ENCODE results near the gene POLR2H.

Gene POLR2H

GRCh38 chr3:184322731-184323487 is 38.6 kb upstream of the POLR2H start:
- H3K27me3 ChIP-seq (ENCODE audit: control insufficient read depth in 1 of 2, insufficient read depth in 2 of 2, low read length in 2 of 2): no peaks in the 10 kb centered on the region
- no peak overlapping the region for H3K4me3 ChIP-seq (ENCODE audit: low read depth in 1 of 2, low read length in 2 of 2)
- no peaks in the 10 kb centered on the region for H3K9me3 ChIP-seq (ENCODE audit: control insufficient read depth in 1 of 2, low read length in 2 of 2)
- H3K9ac ChIP-seq (ENCODE audit: low read depth in 1 of 2, low read length in 2 of 2): no peak overlapping the region
- H3K4me1 ChIP-seq (ENCODE audit: control insufficient read depth in 1 of 2, insufficient read depth in 2 of 2, low read length in 2 of 2): peaks cover 21 to 22% of the 10 kb centered on the region in 2 donors
- peaks cover 75 to 91% of the 10 kb centered on the region in 2 donors for H3K36me3 ChIP-seq (ENCODE audit: control insufficient read depth in 1 of 2, insufficient read depth in 2 of 2, low read length in 2 of 2)
- no peak overlapping the region for H3K27ac ChIP-seq (ENCODE audit: low read depth, low read length)

- Histone ChIP-seq H3K9me3 (ENCODE audit: control insufficient read depth in 1 of 2, low read length in 2 of 2) (no peaks in the 10 kb centered on the region), H3K9ac (ENCODE audit: low read depth in 1 of 2, low read length in 2 of 2) (no peak overlapping the region), H3K4me3 (ENCODE audit: low read depth in 1 of 2, low read length in 2 of 2) (no peak overlapping the region), H3K27ac (ENCODE audit: low read depth, low read length) (no peak overlapping the region), H3K36me3 (ENCODE audit: control insufficient read depth in 1 of 2, insufficient read depth in 2 of 2, low read length in 2 of 2) (peaks cover 81 to 93% of the 10 kb centered on the region in 2 donors), H3K27me3 (ENCODE audit: control insufficient read depth in 1 of 2, insufficient read depth in 2 of 2, low read length in 2 of 2) (no peaks in the 10 kb centered on the region), H3K4me1 (ENCODE audit: control insufficient read depth in 1 of 2, insufficient read depth in 2 of 2, low read length in 2 of 2) (peaks cover 16 to 21% of the 10 kb centered on the region in 2 donors)
Measured at GRCh38 chr3:184323696-184324095, 37.8 kb upstream of the POLR2H start.

- no peaks in the 10 kb centered on the region for H3K27me3 ChIP-seq (ENCODE audit: control insufficient read depth in 1 of 2, insufficient read depth in 2 of 2, low read length in 2 of 2)
- H3K27ac ChIP-seq (ENCODE audit: low read depth, low read length): no peak overlapping the region
- H3K36me3 ChIP-seq (ENCODE audit: control insufficient read depth in 1 of 2, insufficient read depth in 2 of 2, low read length in 2 of 2): peaks cover 87 to 100% of the 10 kb centered on the region in 2 donors
- no peaks in the 10 kb centered on the region for H3K9me3 ChIP-seq (ENCODE audit: control insufficient read depth in 1 of 2, low read length in 2 of 2)
- H3K4me3 ChIP-seq (ENCODE audit: low read depth in 1 of 2, low read length in 2 of 2): no peak overlapping the region
- H3K4me1 ChIP-seq (ENCODE audit: control insufficient read depth in 1 of 2, insufficient read depth in 2 of 2, low read length in 2 of 2): peaks cover 2 to 7% of the 10 kb centered on the region in 2 donors
- H3K9ac ChIP-seq (ENCODE audit: low read depth in 1 of 2, low read length in 2 of 2): no peak overlapping the region
Measured at GRCh38 chr3:184325269-184325668, 36.2 kb upstream of the POLR2H start.

- no peaks in the 10 kb centered on the region for H3K27me3 ChIP-seq (ENCODE audit: control insufficient read depth in 1 of 2, insufficient read depth in 2 of 2, low read length in 2 of 2)
- peaks cover 83 to 99% of the 10 kb centered on the region in 2 donors for H3K36me3 ChIP-seq (ENCODE audit: control insufficient read depth in 1 of 2, insufficient read depth in 2 of 2, low read length in 2 of 2)
- no peak overlapping the region for H3K9ac ChIP-seq (ENCODE audit: low read depth in 1 of 2, low read length in 2 of 2)
- peaks cover 0 to 1% of the 10 kb centered on the region in 2 donors for H3K4me1 ChIP-seq (ENCODE audit: control insufficient read depth in 1 of 2, insufficient read depth in 2 of 2, low read length in 2 of 2)
- H3K27ac ChIP-seq (ENCODE audit: low read depth, low read length): no peak overlapping the region
- no peak overlapping the region for H3K4me3 ChIP-seq (ENCODE audit: low read depth in 1 of 2, low read length in 2 of 2)
- no peaks in the 10 kb centered on the region for H3K9me3 ChIP-seq (ENCODE audit: control insufficient read depth in 1 of 2, low read length in 2 of 2)
Measured at GRCh38 chr3:184325715-184326369, 35.7 kb upstream of the POLR2H start.

- Histone ChIP-seq H3K4me3 (ENCODE audit: low read depth in 1 of 2, low read length in 2 of 2) (no peak overlapping the region), H3K27ac (ENCODE audit: low read depth, low read length) (no peak overlapping the region), H3K4me1 (ENCODE audit: control insufficient read depth in 1 of 2, insufficient read depth in 2 of 2, low read length in 2 of 2) (no peaks in the 10 kb centered on the region), H3K27me3 (ENCODE audit: control insufficient read depth in 1 of 2, insufficient read depth in 2 of 2, low read length in 2 of 2) (no peaks in the 10 kb centered on the region), H3K9ac (ENCODE audit: low read depth in 1 of 2, low read length in 2 of 2) (no peak overlapping the region), H3K9me3 (ENCODE audit: control insufficient read depth in 1 of 2, low read length in 2 of 2) (no peaks in the 10 kb centered on the region), H3K36me3 (ENCODE audit: control insufficient read depth in 1 of 2, insufficient read depth in 2 of 2, low read length in 2 of 2) (peaks cover 84 to 99% of the 10 kb centered on the region in 2 donors)
Measured at GRCh38 chr3:184327171-184327570, 34.3 kb upstream of the POLR2H start.

- Histone ChIP-seq H3K9me3 (ENCODE audit: control insufficient read depth in 1 of 2, low read length in 2 of 2) (no peaks in the 10 kb centered on the region), H3K4me3 (ENCODE audit: low read depth in 1 of 2, low read length in 2 of 2) (no peak overlapping the region)
Measured at GRCh38 chr3:184328516-184328915, 33.0 kb upstream of the POLR2H start.

GRCh38 chr3:184332370-184333090 is 29.0 kb upstream of the POLR2H start:
- no peak overlapping the region for H3K9ac ChIP-seq (ENCODE audit: low read depth in 1 of 2, low read length in 2 of 2)
- peaks cover 15 to 19% of the 10 kb centered on the region in 2 donors for H3K4me1 ChIP-seq (ENCODE audit: control insufficient read depth in 1 of 2, insufficient read depth in 2 of 2, low read length in 2 of 2)
- peaks cover 60 to 78% of the 10 kb centered on the region in 2 donors for H3K36me3 ChIP-seq (ENCODE audit: control insufficient read depth in 1 of 2, insufficient read depth in 2 of 2, low read length in 2 of 2)
- H3K9me3 ChIP-seq (ENCODE audit: control insufficient read depth in 1 of 2, low read length in 2 of 2): no peaks in the 10 kb centered on the region
- H3K27me3 ChIP-seq (ENCODE audit: control insufficient read depth in 1 of 2, insufficient read depth in 2 of 2, low read length in 2 of 2): no peaks in the 10 kb centered on the region
- no peak overlapping the region for H3K4me3 ChIP-seq (ENCODE audit: low read depth in 1 of 2, low read length in 2 of 2)
- H3K27ac ChIP-seq (ENCODE audit: low read depth, low read length): no peak overlapping the region

More at GRCh38 chr3:184328516-184328915, 33.0 kb upstream of the POLR2H start:
- H3K9ac ChIP-seq (ENCODE audit: low read depth in 1 of 2, low read length in 2 of 2): no peak overlapping the region
- no peaks in the 10 kb centered on the region for H3K4me1 ChIP-seq (ENCODE audit: control insufficient read depth in 1 of 2, insufficient read depth in 2 of 2, low read length in 2 of 2)
- peaks cover 83 to 99% of the 10 kb centered on the region in 2 donors for H3K36me3 ChIP-seq (ENCODE audit: control insufficient read depth in 1 of 2, insufficient read depth in 2 of 2, low read length in 2 of 2)
- no peaks in the 10 kb centered on the region for H3K27me3 ChIP-seq (ENCODE audit: control insufficient read depth in 1 of 2, insufficient read depth in 2 of 2, low read length in 2 of 2)
- no peak overlapping the region for H3K27ac ChIP-seq (ENCODE audit: low read depth, low read length)

- peaks cover 15 to 26% of the 10 kb centered on the region in 2 donors for H3K4me1 ChIP-seq (ENCODE audit: control insufficient read depth in 1 of 2, insufficient read depth in 2 of 2, low read length in 2 of 2)
- no peaks in the 10 kb centered on the region for H3K27me3 ChIP-seq (ENCODE audit: control insufficient read depth in 1 of 2, insufficient read depth in 2 of 2, low read length in 2 of 2)
- no peak overlapping the region for H3K4me3 ChIP-seq (ENCODE audit: low read depth in 1 of 2, low read length in 2 of 2)
- H3K27ac ChIP-seq (ENCODE audit: low read depth, low read length): no peak overlapping the region
- H3K9me3 ChIP-seq (ENCODE audit: control insufficient read depth in 1 of 2, low read length in 2 of 2): no peaks in the 10 kb centered on the region
- peaks cover 55 to 72% of the 10 kb centered on the region in 2 donors for H3K36me3 ChIP-seq (ENCODE audit: control insufficient read depth in 1 of 2, insufficient read depth in 2 of 2, low read length in 2 of 2)
- no peak overlapping the region for H3K9ac ChIP-seq (ENCODE audit: low read depth in 1 of 2, low read length in 2 of 2)
Measured at GRCh38 chr3:184333190-184333589, 28.3 kb upstream of the POLR2H start.

GRCh38 chr3:184333700-184334099 is 27.8 kb upstream of the POLR2H start:
- Histone ChIP-seq H3K36me3 (ENCODE audit: control insufficient read depth in 1 of 2, insufficient read depth in 2 of 2, low read length in 2 of 2) (peaks cover 50 to 66% of the 10 kb centered on the region in 2 donors), H3K4me3 (ENCODE audit: low read depth in 1 of 2, low read length in 2 of 2) (no peak overlapping the region), H3K27me3 (ENCODE audit: control insufficient read depth in 1 of 2, insufficient read depth in 2 of 2, low read length in 2 of 2) (no peaks in the 10 kb centered on the region), H3K9me3 (ENCODE audit: control insufficient read depth in 1 of 2, low read length in 2 of 2) (no peaks in the 10 kb centered on the region), H3K27ac (ENCODE audit: low read depth, low read length) (no peak overlapping the region), H3K4me1 (ENCODE audit: control insufficient read depth in 1 of 2, insufficient read depth in 2 of 2, low read length in 2 of 2) (peaks cover 15 to 31% of the 10 kb centered on the region in 2 donors), H3K9ac (ENCODE audit: low read depth in 1 of 2, low read length in 2 of 2) (no peak overlapping the region)

All from duodenal mucosa (tissue), 2 donors.